Keratinocyte (primary cell): ENCODE data around the gene PRKCA. TPM values are rescaled to one million over a fixed set of nuclear protein-coding genes. Genes with fewer than 3 reads are reported as not detected.

Experiments
- DNase-seq: peaks from one replicate; pipeline ENCODE4 v3.0.0-alpha.2; 2011; ENCODE audit warnings: low read depth, missing footprints, low spot score
- FAIRE-seq: peaks from 2 replicates; lab custom pipeline; 2011; peaks lifted over from hg19 to GRCh38; lab: Jason Lieb, UNC
- H2AFZ ChIP-seq: 2 replicates; pipeline ENCODE4 v1.6.0; 2012; ENCODE audit warnings: low read length, control low read depth, inconsistent platforms; ENCODE audit not compliant: control insufficient read depth
- H3K27ac ChIP-seq: 2 replicates; pipeline ENCODE4 v1.5.1; 2011; ENCODE audit warnings: low read length; ENCODE audit not compliant: control insufficient read depth, insufficient read depth
- H3K27me3 ChIP-seq: 3 replicates; pipeline ENCODE4 v1.6.0; 2011; ENCODE audit warnings: low read length; ENCODE audit not compliant: control insufficient read depth, insufficient read depth; ENCODE audit errors: extremely low read depth
- H3K36me3 ChIP-seq, 2 experiments: 2 replicates in 1 of 2; 3 replicates in 1 of 2; pipeline ENCODE4 v1.5.1; 2011; ENCODE audit warnings: low read length in 2 of 2, mild to moderate bottlenecking in 1 of 2; ENCODE audit not compliant: control insufficient read depth in 2 of 2, insufficient read depth in 2 of 2; ENCODE audit errors: extremely low read depth in 1 of 2
- H3K4me1 ChIP-seq: 3 replicates; pipeline ENCODE4 v1.5.1; 2011; ENCODE audit warnings: low read length; ENCODE audit not compliant: control insufficient read depth, insufficient read depth; ENCODE audit errors: extremely low read depth
- H3K4me2 ChIP-seq: 3 replicates; pipeline ENCODE4 v1.6.0; 2011; ENCODE audit warnings: low read depth, low read length; ENCODE audit not compliant: control insufficient read depth, insufficient read depth; ENCODE audit errors: extremely low read depth
- H3K4me3 ChIP-seq, 3 experiments: fragments of 200-600 bp in 1 of 3; sonication (generic) in 1 of 3; 2 replicates in 2 of 3; 3 replicates in 1 of 3; pipeline ENCODE4 v1.5.1; 2011 to 2016; ENCODE audit warnings: low read length in 3 of 3, mild to moderate bottlenecking in 3 of 3, control low read depth in 2 of 3, inconsistent platforms in 1 of 3, low read depth in 1 of 3, mixed read lengths in 1 of 3, mixed run types in 1 of 3, moderate library complexity in 1 of 3; ENCODE audit not compliant: control insufficient read depth in 2 of 3, insufficient read depth in 2 of 3; ENCODE audit errors: extremely low read depth in 1 of 3
- H3K79me2 ChIP-seq: 2 replicates; pipeline ENCODE4 v1.6.0; 2012; ENCODE audit warnings: low read length; ENCODE audit not compliant: control insufficient read depth, insufficient read depth
- H3K9ac ChIP-seq: 3 replicates; pipeline ENCODE4 v1.6.0; 2011; ENCODE audit warnings: low read length; ENCODE audit not compliant: control insufficient read depth, insufficient read depth; ENCODE audit errors: extremely low read depth
- H3K9me1 ChIP-seq: 3 replicates; pipeline ENCODE4 v1.6.0; 2011; ENCODE audit warnings: low read length; ENCODE audit not compliant: control insufficient read depth, insufficient read depth; ENCODE audit errors: extremely low read depth
- H3K9me3 ChIP-seq: 2 replicates; pipeline ENCODE4 v1.5.1; 2012; ENCODE audit warnings: low read depth, low read length; ENCODE audit not compliant: control insufficient read depth
- H4K20me1 ChIP-seq: 3 replicates; pipeline ENCODE4 v1.6.0; 2011; ENCODE audit warnings: low read length; ENCODE audit not compliant: control insufficient read depth, insufficient read depth; ENCODE audit errors: extremely low read depth
- EZH2 ChIP-seq: IDR thresholded peaks from one replicate; pipeline ENCODE4 v1.6.1; 2012; ENCODE audit warnings: inconsistent platforms, mild to moderate bottlenecking, low read length, moderate library complexity
- dilution Hi-C: fragments of 300-500 bp; cut with MboI; formaldehyde crosslinking; loops from one replicate; pipeline ENCODE4 v1.7.0; 2020; ENCODE audit warnings: low sequenced_read_pairs; ENCODE audit not compliant: extremely low pct_ligation_motif_present
- polyA plus RNA-seq, 5 experiments: library from polyadenylated mRNA; depleted of rRNA in 3 of 5; stranded (reverse) in 3 of 5; stranded (forward) in 1 of 5; unstranded in 1 of 5; fragments of >200 nt; gene quantifications; 1 replicate in 1 of 5; 2 replicates in 3 of 5; 3 replicates in 1 of 5; pipeline versions ENCODE4 v1.2.1 to v1.2.3, GENCODE V29; 2011 to 2012; ENCODE audit warnings: missing spikeins in 2 of 5, low read depth in 1 of 5, low replicate concordance in 1 of 5
- TF ChIP-seq, protein P1 (sequence below), 3 experiments: IDR thresholded peaks in 1 of 3; conservative IDR thresholded peaks in 1 of 3; optimal IDR thresholded peaks in 1 of 3; 2 replicates in 2 of 3; 3 replicates in 1 of 3; pipeline versions ENCODE3 to v1.5.1; 2011; ENCODE audit warnings: low read length in 3 of 3, mild to moderate bottlenecking in 3 of 3, moderate library complexity in 2 of 3, control low read depth in 1 of 3, inconsistent platforms in 1 of 3; ENCODE audit not compliant: insufficient read depth in 2 of 3; ENCODE audit errors: extremely low read depth in 1 of 3

PRKCA gene
- polyA plus RNA-seq, 1 donor (not counting 4 experiments of a cell fraction or from before 2014, with no cell fraction given): 3.6 TPM

DNA sequence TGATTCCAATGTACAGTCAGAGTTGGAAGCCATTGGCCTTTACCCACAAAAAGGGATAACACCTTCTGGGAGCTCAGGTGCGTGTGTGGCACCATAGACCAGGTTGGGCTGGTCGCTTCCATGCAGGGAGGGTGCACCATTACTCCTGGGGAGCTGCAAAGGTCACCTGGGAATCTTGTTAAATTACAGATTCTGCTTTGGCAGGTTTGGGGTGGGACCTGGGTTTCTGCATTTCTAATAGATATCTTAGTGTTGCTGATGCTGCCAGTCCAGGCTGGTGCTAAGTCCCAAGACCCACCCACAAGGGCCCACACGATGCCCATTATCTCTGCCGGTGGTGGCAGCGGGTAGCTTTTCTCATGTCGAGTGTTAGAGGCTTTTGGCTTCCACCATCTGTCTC lies 384.2 kb downstream of the PRKCA start:
- H3K79me2 ChIP-seq: no peaks in the 10 kb centered on the region
- H3K4me1 ChIP-seq: no peaks in the 10 kb centered on the region
- H3K4me3 ChIP-seq: no peak overlapping the region
- no peaks in the 10 kb centered on the region for H4K20me1 ChIP-seq
- no peaks in the 10 kb centered on the region for H3K9me3 ChIP-seq
- H3K9ac ChIP-seq: no peak overlapping the region
- dilution Hi-C loops: no loop called here
- no peaks in the 10 kb centered on the region for H3K27me3 ChIP-seq
- peaks cover 0 to 3% of the 10 kb centered on the region in 2 experiments for H3K36me3 ChIP-seq
- TF ChIP-seq, protein P1, sequence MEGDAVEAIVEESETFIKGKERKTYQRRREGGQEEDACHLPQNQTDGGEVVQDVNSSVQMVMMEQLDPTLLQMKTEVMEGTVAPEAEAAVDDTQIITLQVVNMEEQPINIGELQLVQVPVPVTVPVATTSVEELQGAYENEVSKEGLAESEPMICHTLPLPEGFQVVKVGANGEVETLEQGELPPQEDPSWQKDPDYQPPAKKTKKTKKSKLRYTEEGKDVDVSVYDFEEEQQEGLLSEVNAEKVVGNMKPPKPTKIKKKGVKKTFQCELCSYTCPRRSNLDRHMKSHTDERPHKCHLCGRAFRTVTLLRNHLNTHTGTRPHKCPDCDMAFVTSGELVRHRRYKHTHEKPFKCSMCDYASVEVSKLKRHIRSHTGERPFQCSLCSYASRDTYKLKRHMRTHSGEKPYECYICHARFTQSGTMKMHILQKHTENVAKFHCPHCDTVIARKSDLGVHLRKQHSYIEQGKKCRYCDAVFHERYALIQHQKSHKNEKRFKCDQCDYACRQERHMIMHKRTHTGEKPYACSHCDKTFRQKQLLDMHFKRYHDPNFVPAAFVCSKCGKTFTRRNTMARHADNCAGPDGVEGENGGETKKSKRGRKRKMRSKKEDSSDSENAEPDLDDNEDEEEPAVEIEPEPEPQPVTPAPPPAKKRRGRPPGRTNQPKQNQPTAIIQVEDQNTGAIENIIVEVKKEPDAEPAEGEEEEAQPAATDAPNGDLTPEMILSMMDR (optimal IDR thresholded peaks at IDR 0.05 in 1 of 3, IDR thresholded peaks at IDR 0.05 in 1 of 3, conservative IDR thresholded peaks at IDR 0.05 in 1 of 3; ENCODE audit: extremely low read depth in 1 of 3, insufficient read depth in 2 of 3, low read length in 3 of 3): no peak
- TF ChIP-seq EZH2: no peak
- no peak overlapping the region for H2AFZ ChIP-seq
- FAIRE-seq (no peak), DNase-seq (no peak)
- H3K4me2 ChIP-seq: no peak overlapping the region
- no peak overlapping the region for H3K27ac ChIP-seq
- no peaks in the 10 kb centered on the region for H3K9me1 ChIP-seq

GRCh38 chr17:66687570-66688284 lies 385.3 kb downstream of the PRKCA start:
- H3K36me3 ChIP-seq: peaks cover 0 to 3% of the 10 kb centered on the region in 2 experiments
- H2AFZ ChIP-seq: no peak overlapping the region
- FAIRE-seq: no peak
- no peak overlapping the region for H3K4me2 ChIP-seq
- no peaks in the 10 kb centered on the region for H3K79me2 ChIP-seq
- H4K20me1 ChIP-seq: no peaks in the 10 kb centered on the region
- no peak for DNase-seq
- dilution Hi-C loops: no loop called here
- no peaks in the 10 kb centered on the region for H3K4me1 ChIP-seq
- no peak overlapping the region for H3K9ac ChIP-seq
- H3K4me3 ChIP-seq: no peak overlapping the region
- no peaks in the 10 kb centered on the region for H3K27me3 ChIP-seq
- no peaks in the 10 kb centered on the region for H3K9me1 ChIP-seq
- TF ChIP-seq, protein P1 (optimal IDR thresholded peaks at IDR 0.05 in 1 of 3, IDR thresholded peaks at IDR 0.05 in 1 of 3, conservative IDR thresholded peaks at IDR 0.05 in 1 of 3; ENCODE audit: extremely low read depth in 1 of 3, insufficient read depth in 2 of 3, low read length in 3 of 3): no peak
- no peak for TF ChIP-seq EZH2
- H3K27ac ChIP-seq: no peak overlapping the region
- H3K9me3 ChIP-seq: no peaks in the 10 kb centered on the region
